Measurements from ENCODE around the gene FOS.
A peak's percentile ranks its signal among the peaks of the same experiment; 100 is the strongest.
"Not testable (repeated sequence)": the region's sequence is repeated elsewhere in the genome, so short reads cannot be mapped to it uniquely, and the experiment has no call there.

The FOS gene

DNA sequence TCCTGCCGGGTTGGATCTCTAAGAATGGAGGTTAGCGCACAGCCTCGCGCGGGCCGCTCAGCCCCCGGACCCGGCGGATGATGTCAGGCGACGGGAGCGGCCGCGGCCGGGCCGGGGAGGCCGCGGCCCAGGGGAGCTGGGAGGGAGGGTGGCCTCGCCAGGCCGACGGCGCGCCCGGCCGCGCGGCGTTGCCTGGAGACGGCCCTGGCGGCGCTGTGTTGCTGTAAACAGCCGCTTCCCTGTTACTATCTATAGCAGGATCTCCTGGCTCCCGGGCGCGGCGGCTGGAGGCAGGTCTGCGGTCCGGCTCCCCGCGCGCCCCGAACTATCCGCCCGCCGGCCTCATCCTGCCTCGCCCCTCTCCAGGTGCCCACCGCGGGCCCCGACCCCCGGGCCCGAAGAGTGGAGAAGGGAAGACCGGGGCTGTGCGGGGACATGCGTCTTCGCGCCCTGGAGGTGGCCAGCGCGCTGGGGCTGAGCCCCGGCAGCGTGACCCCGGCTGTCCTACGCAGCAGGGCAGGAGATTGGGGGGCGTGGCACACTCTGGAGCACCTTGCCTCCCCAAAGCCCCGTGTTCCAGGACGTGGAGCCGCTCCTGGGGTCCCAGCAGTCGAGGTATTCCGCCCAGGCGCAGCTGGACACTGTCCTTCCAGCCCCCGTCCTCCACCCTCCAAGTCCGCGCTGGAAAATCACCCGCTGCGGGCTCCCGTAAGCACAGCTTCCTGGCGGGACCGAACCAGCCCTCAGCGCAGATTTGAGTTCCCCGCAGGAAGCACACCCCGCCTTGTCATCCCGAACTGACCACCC is 1.4 kb upstream of the FOS start:
- DNase-seq (ENCODE audit: low read depth) = no peak

- no peak for DNase-seq (ENCODE audit: low read depth)
Observed at GRCh38 chr14:75277815-75278421, 710 bp upstream of the FOS start.

GRCh38 chr14:75279153-75279762 is 630 bp downstream of the FOS start:
- DNase-seq (ENCODE audit: low read depth) = no peak

DNA sequence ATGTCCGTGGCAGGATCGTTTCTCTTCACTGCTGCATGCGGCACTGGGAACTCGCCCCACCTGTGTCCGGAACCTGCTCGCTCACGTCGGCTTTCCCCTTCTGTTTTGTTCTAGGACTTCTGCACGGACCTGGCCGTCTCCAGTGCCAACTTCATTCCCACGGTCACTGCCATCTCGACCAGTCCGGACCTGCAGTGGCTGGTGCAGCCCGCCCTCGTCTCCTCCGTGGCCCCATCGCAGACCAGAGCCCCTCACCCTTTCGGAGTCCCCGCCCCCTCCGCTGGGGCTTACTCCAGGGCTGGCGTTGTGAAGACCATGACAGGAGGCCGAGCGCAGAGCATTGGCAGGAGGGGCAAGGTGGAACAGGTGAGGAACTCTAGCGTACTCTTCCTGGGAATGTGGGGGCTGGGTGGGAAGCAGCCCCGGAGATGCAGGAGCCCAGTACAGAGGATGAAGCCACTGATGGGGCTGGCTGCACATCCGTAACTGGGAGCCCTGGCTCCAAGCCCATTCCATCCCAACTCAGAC is 1.2 kb downstream of the FOS start:
- no peak for DNase-seq (ENCODE audit: low read depth)

GRCh38 chr14:75280291-75280830 is 1.7 kb downstream of the FOS start:
- DNase-seq (ENCODE audit: low read depth) = no peak

DNA sequence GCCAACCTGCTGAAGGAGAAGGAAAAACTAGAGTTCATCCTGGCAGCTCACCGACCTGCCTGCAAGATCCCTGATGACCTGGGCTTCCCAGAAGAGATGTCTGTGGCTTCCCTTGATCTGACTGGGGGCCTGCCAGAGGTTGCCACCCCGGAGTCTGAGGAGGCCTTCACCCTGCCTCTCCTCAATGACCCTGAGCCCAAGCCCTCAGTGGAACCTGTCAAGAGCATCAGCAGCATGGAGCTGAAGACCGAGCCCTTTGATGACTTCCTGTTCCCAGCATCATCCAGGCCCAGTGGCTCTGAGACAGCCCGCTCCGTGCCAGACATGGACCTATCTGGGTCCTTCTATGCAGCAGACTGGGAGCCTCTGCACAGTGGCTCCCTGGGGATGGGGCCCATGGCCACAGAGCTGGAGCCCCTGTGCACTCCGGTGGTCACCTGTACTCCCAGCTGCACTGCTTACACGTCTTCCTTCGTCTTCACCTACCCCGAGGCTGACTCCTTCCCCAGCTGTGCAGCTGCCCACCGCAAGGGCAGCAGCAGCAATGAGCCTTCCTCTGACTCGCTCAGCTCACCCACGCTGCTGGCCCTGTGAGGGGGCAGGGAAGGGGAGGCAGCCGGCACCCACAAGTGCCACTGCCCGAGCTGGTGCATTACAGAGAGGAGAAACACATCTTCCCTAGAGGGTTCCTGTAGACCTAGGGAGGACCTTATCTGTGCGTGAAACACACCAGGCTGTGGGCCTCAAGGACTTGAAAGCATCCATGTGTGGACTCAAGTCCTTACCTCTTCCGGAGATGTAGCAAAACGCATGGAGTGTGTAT is 2.4 kb downstream of the FOS start:
- DNase-seq (ENCODE audit: low read depth) = no peak

DNA sequence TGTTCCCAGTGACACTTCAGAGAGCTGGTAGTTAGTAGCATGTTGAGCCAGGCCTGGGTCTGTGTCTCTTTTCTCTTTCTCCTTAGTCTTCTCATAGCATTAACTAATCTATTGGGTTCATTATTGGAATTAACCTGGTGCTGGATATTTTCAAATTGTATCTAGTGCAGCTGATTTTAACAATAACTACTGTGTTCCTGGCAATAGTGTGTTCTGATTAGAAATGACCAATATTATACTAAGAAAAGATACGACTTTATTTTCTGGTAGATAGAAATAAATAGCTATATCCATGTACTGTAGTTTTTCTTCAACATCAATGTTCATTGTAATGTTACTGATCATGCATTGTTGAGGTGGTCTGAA is 3.0 kb downstream of the FOS start:
- DNase-seq (ENCODE audit: low read depth) = no peak

- DNase-seq (ENCODE audit: low read depth) = no peak
Observed at GRCh38 chr14:75282170-75282554, 3.5 kb downstream of the FOS start.

DNA sequence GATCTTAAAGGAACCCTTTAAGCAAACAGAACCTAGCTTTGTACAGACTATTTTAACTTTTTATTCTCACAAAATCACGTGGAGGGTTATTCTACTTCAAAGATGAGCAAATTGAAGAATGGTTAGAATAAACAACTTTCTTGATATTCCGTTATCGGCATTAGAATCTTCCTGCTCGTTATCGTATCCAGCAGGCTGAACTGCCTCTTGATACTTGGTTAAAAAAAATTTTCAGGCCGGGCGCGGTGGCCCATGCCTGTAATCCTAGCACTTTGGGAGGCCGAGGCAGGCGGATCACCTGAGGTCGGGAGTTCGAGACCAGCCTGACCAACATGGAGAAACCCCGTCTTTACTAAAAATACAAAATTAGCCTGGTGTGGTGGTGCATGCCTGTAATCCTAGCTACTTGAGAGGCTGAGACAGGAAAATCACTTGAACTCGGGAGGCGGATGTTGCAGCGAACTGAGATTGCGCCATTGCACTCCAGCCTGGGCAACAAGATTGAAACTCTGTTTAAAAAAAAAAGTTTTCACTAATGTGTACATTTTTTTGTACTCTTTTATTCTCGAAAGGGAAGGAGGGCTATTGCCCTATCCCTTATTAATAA is 4.0 kb downstream of the FOS start:
- not testable (repeated sequence) for DNase-seq (ENCODE audit: low read depth)

- no peak for DNase-seq (ENCODE audit: low read depth)
Observed at GRCh38 chr14:75283162-75283832, 4.7 kb downstream of the FOS start.

- no peak for DNase-seq (ENCODE audit: low read depth)
Observed at GRCh38 chr14:75283833-75284563, 5.4 kb downstream of the FOS start.

GRCh38 chr14:75285331-75285730 is 6.7 kb downstream of the FOS start:
- DNase-seq (ENCODE audit: low read depth) = no peak

GRCh38 chr14:75286313-75286712 is 7.7 kb downstream of the FOS start:
- no peak for DNase-seq (ENCODE audit: low read depth)

DNA sequence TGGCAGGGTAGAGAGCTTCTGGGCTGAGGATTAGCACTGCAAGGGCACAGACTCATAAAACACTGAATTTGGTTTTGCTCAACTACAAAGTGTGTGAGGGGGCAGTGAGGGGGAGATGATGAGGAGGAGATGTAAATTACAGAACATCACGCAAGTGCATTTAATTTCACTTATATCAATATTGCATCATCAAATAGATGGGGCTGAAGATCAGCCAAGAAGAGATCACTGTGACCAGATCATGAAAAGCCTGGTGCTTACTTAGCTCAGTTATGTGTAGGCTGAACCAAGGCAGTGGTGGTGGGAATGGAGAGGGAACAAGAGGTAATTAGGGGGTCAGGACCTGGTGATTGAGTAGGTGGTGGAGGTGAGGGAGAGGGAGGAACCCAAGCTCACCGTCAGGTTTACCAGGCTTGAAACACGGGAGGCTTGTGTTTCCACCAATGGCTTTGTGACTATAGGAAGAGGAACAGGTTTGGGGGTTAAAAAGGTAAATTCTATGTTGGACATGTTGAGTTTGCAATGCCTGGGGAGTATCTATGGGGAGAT is 11.3 kb downstream of the FOS start:
- DNase-seq (ENCODE audit: low read depth) = no peak

- DNase-seq (ENCODE audit: low read depth) = no peak
Observed at GRCh38 chr14:75290851-75291250, 12.2 kb downstream of the FOS start.

GRCh38 chr14:75291331-75291730 is 12.7 kb downstream of the FOS start:
- no peak for DNase-seq (ENCODE audit: low read depth)

DNA sequence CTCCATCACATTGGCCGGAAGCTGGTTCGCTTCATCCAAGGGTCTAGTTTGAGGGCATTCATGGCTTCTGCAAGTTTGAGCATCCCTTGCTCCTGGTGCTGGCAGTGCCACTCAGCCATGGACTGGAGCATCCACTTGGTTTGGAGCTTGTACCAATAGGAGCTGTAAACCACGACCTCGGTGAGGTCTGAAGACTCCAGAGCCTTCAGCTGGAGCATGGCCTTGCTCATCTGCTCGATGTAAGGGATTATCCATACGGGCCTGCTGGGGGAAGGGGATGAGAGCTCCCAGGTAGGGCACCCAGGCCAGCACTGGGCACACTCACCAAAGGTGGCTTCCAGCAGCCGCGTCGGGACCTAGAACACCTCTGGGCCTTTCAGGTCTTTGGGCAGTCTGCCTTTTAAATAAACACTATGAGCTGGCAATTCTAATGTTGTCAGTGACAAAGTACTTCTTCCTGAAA is 13.5 kb downstream of the FOS start:
- no peak for DNase-seq (ENCODE audit: low read depth)

GRCh38 chr14:75292886-75293285 is 14.3 kb downstream of the FOS start:
- no peak for DNase-seq (ENCODE audit: low read depth)

DNA sequence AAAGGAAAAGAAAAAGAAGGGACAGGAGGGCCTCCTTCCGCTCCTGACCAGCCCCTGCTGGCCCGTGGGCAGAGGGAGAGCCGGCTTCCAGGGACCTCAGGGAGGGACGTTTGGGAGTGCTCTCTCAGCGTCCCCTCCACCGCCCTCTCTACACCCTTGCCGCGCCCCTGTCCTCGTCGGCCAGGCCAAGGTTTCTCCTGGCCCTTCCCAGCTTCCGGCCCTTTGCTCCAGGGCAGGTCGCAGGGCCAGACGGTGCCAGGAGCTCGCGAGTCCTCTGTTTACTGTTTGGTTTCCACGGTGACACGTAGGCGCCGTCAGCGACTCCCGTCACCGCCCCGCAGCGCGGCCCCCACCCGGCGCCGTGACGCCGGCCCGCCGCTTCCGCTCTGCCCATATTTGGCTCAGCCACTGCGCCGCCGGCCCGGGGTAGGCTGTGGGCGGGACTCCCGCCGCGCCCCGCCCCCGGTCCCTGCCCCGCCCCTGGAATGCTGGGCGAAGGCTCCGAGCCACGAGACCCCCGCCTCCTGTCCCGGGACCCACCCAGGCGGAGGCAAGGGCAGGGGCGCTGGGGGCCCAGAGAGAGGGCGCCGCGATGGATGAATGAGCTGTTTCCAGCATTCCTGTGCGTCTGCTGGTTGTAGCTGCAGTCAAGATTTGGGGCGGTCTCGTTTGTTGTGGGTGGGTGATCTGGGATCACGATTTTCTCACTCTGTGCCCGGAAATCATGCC is 15.5 kb downstream of the FOS start:
- DNase-seq (ENCODE audit: low read depth) = peak; percentile 83

Measured in GM04503 (cell line).